IPS-15b (cell line): ENCODE measurements around the gene COMMD10.

Experiments
- H3K27me3 ChIP-seq: one replicate; pipeline ENCODE4 v1.6.1; 2013; ENCODE audit warnings: low read length; ENCODE audit not compliant: control insufficient read depth, insufficient read depth
- H3K36me3 ChIP-seq: one replicate; pipeline ENCODE4 v1.6.1; 2013; ENCODE audit warnings: low read length; ENCODE audit not compliant: control insufficient read depth, insufficient read depth
- H3K4me1 ChIP-seq: one replicate; pipeline ENCODE4 v1.6.1; 2013; ENCODE audit warnings: mild to moderate bottlenecking, low read length; ENCODE audit not compliant: control insufficient read depth, insufficient read depth
- H3K4me3 ChIP-seq: one replicate; pipeline ENCODE4 v1.5.1; 2013; ENCODE audit warnings: low read depth, low read length
- H3K9ac ChIP-seq: one replicate; pipeline ENCODE4 v1.6.1; 2013; ENCODE audit warnings: low read depth, mild to moderate bottlenecking, low read length
- H3K9me3 ChIP-seq: one replicate; pipeline ENCODE4 v1.6.1; 2013; ENCODE audit warnings: mild to moderate bottlenecking, low read length; ENCODE audit not compliant: control insufficient read depth, insufficient read depth

Gene COMMD10

DNA sequence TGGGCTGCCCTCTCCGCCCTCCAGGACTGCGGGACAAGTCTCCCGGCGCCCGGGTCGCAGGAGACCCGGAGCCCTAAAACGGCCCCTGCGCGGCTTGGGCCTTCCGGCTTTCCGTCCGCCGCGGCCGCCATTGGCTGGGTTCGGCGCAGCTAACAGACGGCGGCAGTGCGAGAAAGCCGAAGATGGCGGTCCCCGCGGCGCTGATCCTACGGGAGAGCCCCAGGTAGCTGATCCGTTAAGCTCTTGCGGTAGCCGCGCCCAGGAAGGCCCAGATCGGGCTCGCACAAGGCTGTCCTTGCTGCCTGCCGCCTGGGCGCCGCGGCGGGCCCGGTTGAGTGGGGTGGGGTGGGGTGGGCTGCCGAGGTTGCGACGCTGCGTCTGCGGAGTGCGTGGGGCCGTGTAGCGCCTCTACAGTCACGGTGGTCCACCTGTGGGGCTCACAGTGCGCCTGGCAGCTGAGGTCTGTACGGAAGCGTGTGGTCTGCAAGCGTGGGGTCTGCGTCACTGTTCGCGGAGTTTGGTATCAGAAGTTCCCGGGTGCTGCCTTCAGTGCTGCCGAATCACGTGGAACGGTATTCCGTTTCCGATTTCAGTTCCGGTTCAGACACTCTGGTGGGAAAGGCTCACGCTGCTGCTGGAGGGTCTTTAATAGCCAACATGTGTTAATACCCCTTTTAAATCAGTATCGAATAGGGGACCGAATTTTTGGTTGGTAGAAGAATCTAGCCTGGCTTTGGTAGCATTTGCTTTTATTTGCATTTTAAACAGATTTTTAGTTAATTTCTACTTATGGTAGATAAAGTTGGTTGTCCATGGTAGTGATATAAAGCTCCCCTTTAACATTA lies at the start of gene COMMD10:
Gene COMMD10, plus strand, starts transcription at position 155 of the 845 bp plus-strand sequence.
- Histone ChIP-seq H3K9ac (peak within 1 kb of the TSS; percentile 90), H3K4me3 (peak within 1 kb of the TSS; percentile 98), H3K4me1 (peaks cover 2% of the 10 kb centered on the region), H3K36me3 (peaks cover 2% of the 10 kb centered on the region), H3K27me3 (no peaks in the 10 kb centered on the region), H3K9me3 (no peaks in the 10 kb centered on the region)

DNA sequence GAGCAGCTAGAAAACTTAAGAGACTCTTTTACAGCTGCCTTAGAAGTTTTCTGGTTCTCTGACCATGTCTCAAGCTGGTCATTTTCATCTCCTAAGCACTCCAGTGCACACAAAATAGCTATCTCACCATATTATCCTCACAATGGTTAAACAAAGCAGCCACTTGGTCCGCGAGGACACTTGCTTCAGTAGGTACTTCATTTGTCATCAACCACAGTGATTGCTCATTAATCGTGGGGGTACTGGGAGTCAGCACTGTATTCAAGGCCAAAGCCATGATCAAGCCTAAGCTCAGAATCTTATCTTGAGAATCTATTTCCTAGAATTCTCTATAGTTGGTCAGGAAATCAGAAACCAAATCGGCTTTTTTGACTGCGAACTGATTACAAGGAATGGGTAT lies 49.7 kb upstream of the COMMD10 start:
- no peak overlapping the region for H3K9ac ChIP-seq
- no peaks in the 10 kb centered on the region for H3K27me3 ChIP-seq
- no peak overlapping the region for H3K4me3 ChIP-seq
- H3K4me1 ChIP-seq: no peaks in the 10 kb centered on the region
- no peaks in the 10 kb centered on the region for H3K9me3 ChIP-seq
- no peaks in the 10 kb centered on the region for H3K36me3 ChIP-seq

GRCh38 chr5:116037236-116037822 lies 47.5 kb upstream of the COMMD10 start:
- Histone ChIP-seq H3K4me3 (no peak overlapping the region), H3K36me3 (no peaks in the 10 kb centered on the region), H3K9ac (no peak overlapping the region), H3K4me1 (no peaks in the 10 kb centered on the region), H3K9me3 (no peaks in the 10 kb centered on the region), H3K27me3 (no peaks in the 10 kb centered on the region)

DNA sequence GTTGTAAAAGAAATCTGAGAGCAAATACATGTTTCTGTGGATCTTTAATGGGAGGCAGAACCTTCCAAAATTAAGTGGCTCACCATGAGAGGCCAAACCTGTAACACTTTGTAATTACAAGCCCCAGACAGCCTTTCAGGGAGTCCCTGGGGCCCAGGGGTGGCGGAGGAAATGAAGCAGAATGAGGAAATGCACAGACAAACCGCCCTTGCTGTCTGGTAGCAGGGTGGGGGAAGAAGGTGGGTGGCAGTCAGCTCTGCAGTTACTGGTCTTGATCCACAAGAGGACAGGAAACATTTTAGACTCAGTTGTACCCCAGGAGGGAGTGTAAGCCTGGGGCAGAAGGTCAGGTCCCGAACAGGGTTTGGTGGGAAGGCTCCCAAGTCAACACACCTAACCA lies 46.0 kb upstream of the COMMD10 start:
- no peaks in the 10 kb centered on the region for H3K27me3 ChIP-seq
- H3K9ac ChIP-seq: no peak overlapping the region
- H3K4me3 ChIP-seq: no peak overlapping the region
- H3K9me3 ChIP-seq: no peaks in the 10 kb centered on the region
- no peaks in the 10 kb centered on the region for H3K4me1 ChIP-seq
- H3K36me3 ChIP-seq: no peaks in the 10 kb centered on the region

- Histone ChIP-seq H3K9me3 (no peaks in the 10 kb centered on the region), H3K9ac (no peak overlapping the region), H3K36me3 (no peaks in the 10 kb centered on the region), H3K27me3 (no peaks in the 10 kb centered on the region), H3K4me1 (no peaks in the 10 kb centered on the region), H3K4me3 (no peak overlapping the region)
These were observed 42.5 kb upstream of the COMMD10 start for GRCh38 chr5:116042375-116042774.

- Histone ChIP-seq H3K9me3 (no peaks in the 10 kb centered on the region), H3K4me3 (no peak overlapping the region), H3K9ac (no peak overlapping the region), H3K4me1 (no peaks in the 10 kb centered on the region), H3K36me3 (no peaks in the 10 kb centered on the region), H3K27me3 (no peaks in the 10 kb centered on the region)
These were observed 40.8 kb upstream of the COMMD10 start for GRCh38 chr5:116044073-116044472.

GRCh38 chr5:116045821-116046220 lies 39.0 kb upstream of the COMMD10 start:
- H3K9ac ChIP-seq: no peak overlapping the region
- H3K27me3 ChIP-seq: no peaks in the 10 kb centered on the region
- H3K4me1 ChIP-seq: no peaks in the 10 kb centered on the region

GRCh38 chr5:116046261-116046660 lies 38.6 kb upstream of the COMMD10 start:
- Histone ChIP-seq H3K4me3 (no peak overlapping the region), H3K9ac (no peak overlapping the region), H3K27me3 (no peaks in the 10 kb centered on the region), H3K9me3 (no peaks in the 10 kb centered on the region), H3K4me1 (no peaks in the 10 kb centered on the region), H3K36me3 (no peaks in the 10 kb centered on the region)

More at GRCh38 chr5:116045821-116046220, 39.0 kb upstream of the COMMD10 start:
- Histone ChIP-seq H3K4me3 (no peak overlapping the region), H3K9me3 (no peaks in the 10 kb centered on the region), H3K36me3 (no peaks in the 10 kb centered on the region)

DNA sequence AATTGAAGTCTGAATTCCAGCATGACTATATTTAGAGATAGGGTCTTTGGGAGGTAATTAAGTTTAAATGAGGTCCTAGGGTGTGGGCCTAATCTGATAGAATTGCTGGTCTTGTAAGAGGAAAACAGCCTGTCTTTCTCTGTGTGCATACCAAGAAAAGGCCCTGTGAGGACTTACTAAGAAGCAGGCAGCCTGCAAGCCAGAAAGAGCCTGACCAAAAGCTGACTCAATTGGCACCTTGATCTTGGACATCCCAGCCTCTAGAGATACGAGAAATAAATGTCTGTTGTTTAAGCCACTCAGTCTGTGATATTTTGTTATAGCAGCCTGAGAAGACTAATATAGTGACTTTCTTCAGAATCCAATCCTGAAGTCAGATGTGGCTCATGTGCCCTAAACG lies 38.0 kb upstream of the COMMD10 start:
- no peaks in the 10 kb centered on the region for H3K4me1 ChIP-seq
- H3K27me3 ChIP-seq: no peaks in the 10 kb centered on the region
- H3K9ac ChIP-seq: no peak overlapping the region
- no peaks in the 10 kb centered on the region for H3K36me3 ChIP-seq
- H3K9me3 ChIP-seq: no peaks in the 10 kb centered on the region
- H3K4me3 ChIP-seq: no peak overlapping the region

DNA sequence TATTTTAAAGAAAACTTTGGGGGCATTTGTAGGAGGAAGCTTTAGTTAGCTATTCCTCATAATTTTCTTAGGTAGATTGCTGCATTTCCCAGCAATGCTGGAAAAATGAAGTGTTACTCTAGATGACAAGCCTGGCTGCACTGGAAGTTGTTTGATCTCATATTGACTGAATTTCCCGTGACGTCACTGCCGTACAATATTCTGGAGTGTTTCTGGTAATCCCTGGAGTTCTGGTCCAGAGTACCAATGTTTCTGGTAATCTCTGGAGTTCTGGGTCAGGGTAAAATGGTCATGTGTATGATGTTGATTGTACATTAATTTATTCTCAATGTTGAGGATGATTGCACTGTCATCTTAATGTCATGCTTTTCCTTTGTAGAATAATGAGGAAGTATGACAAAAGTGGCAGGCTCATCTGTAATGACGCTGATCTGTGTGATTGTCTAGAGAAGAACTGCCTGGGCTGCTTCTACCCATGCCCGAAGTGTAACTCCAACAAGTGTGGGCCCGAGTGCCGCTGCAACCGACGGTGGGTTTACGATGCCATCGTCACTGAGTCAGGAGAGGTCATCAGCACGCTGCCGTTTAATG lies 26.4 kb upstream of the COMMD10 start:
- no peaks in the 10 kb centered on the region for H3K27me3 ChIP-seq
- H3K4me3 ChIP-seq: no peak overlapping the region
- H3K36me3 ChIP-seq: no peaks in the 10 kb centered on the region
- no peaks in the 10 kb centered on the region for H3K9me3 ChIP-seq
- no peak overlapping the region for H3K9ac ChIP-seq
- no peaks in the 10 kb centered on the region for H3K4me1 ChIP-seq

DNA sequence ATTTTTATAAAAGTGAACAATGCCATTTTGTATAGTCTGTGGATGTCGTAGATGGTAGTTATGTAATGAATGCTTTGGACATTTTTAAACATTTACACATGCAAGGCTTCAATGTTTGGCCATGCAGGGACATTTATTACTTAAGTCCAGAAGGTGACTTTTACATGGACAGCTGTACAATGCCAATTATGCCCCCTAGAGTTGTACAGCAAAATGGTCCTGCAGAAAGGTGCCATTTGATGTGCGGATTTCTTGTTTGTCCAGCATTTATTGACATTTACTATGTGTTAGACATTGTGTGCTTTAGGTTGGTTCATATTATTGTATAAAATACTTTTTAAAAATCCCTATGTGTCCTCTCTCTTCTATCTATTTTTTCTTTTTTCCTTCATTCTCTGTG lies 22.5 kb upstream of the COMMD10 start:
- Histone ChIP-seq H3K9ac (no peak overlapping the region), H3K4me1 (no peaks in the 10 kb centered on the region), H3K27me3 (no peaks in the 10 kb centered on the region), H3K36me3 (no peaks in the 10 kb centered on the region), H3K9me3 (no peaks in the 10 kb centered on the region), H3K4me3 (no peak overlapping the region)

DNA sequence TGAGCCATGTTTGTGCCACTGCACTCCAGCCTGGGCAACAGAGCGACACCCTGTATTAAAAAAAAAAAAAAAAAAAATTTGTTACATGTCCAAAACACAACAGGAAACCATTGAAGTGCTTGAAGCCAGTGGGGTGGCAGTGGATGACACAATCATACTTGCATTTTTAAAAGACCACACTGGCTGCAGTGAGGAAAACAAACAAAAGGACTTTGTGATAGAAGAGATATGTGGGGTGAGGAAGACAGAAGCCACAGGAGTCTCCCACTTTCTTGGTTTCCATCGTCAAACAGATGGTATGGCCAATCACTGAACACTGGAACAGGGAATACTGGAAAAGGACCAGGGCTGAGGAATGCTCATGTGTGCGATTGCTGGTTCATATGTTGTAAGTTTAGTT lies 20.9 kb upstream of the COMMD10 start:
- no peak overlapping the region for H3K9ac ChIP-seq
- H3K9me3 ChIP-seq: no peaks in the 10 kb centered on the region
- no peak overlapping the region for H3K4me3 ChIP-seq
- H3K27me3 ChIP-seq: no peaks in the 10 kb centered on the region
- no peaks in the 10 kb centered on the region for H3K36me3 ChIP-seq
- no peaks in the 10 kb centered on the region for H3K4me1 ChIP-seq
